Measurements from ENCODE around the gene APOF. TPM values are rescaled to one million over a fixed set of nuclear protein-coding genes. Genes with fewer than 3 reads are reported as not detected.
"Not testable (repeated sequence)": the region's sequence is repeated elsewhere in the genome, so short reads cannot be mapped to it uniquely, and the experiment has no call there.

The APOF gene
- total RNA-seq, 1 donor from 2014 or later = not detected

- DNase-seq (ENCODE audit: low read depth) = no peak
- Histone ChIP-seq H3K4me3 (ENCODE audit: low read depth, low read length) (no peak overlapping the region), H3K36me3 (ENCODE audit: control insufficient read depth, insufficient read depth, low read length) (peaks cover 7% of the 10 kb centered on the region), H3K27me3 (ENCODE audit: control insufficient read depth, insufficient read depth, low read length) (no peaks in the 10 kb centered on the region)
- TF ChIP-seq, protein P1, sequence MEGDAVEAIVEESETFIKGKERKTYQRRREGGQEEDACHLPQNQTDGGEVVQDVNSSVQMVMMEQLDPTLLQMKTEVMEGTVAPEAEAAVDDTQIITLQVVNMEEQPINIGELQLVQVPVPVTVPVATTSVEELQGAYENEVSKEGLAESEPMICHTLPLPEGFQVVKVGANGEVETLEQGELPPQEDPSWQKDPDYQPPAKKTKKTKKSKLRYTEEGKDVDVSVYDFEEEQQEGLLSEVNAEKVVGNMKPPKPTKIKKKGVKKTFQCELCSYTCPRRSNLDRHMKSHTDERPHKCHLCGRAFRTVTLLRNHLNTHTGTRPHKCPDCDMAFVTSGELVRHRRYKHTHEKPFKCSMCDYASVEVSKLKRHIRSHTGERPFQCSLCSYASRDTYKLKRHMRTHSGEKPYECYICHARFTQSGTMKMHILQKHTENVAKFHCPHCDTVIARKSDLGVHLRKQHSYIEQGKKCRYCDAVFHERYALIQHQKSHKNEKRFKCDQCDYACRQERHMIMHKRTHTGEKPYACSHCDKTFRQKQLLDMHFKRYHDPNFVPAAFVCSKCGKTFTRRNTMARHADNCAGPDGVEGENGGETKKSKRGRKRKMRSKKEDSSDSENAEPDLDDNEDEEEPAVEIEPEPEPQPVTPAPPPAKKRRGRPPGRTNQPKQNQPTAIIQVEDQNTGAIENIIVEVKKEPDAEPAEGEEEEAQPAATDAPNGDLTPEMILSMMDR (IDR thresholded peaks at IDR 0.05; ENCODE audit: insufficient read depth, low read length, severe bottlenecking) = no peak
- FAIRE-seq = no peak
Observed at GRCh38 chr12:56339158-56339422, 23.6 kb downstream of the APOF start.

DNA sequence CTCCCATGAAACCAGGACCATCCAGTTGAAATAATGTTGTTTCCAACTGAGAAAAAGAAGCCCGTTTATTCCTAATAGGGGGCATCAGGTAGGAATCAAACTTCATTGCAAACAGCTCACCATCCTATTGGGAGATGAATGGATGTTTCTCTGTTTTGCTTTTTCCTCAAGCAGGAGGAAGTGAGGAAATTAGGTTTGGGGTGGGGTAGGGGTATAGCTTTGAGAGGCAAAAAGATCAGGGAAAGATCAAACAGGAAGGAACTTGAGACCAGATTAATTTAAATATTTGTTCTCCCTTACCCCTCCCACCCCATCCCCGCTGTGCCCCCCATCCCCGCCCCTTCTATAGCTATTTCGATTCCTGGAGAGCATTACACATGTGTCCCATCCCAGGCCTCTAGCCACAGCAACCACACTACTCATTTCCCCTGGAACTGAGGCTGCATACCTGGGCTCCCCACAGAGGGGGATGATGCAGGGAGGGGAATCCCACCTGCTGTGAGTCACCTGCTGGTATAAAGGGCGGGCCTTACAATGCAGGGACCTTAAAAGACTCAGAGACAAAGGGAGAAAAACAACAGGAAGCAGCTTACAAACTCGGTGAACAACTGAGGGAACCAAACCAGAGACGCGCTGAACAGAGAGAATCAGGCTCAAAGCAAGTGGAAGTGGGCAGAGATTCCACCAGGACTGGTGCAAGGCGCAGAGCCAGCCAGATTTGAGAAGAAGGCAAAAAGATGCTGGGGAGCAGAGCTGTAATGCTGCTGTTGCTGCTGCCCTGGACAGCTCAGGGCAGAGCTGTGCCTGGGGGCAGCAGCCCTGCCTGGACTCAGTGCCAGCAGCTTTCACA is 24.1 kb downstream of the APOF start, which contains the start of gene IL23A:
TSS of gene IL23A (plus strand) at position 577 of the 850 bp plus-strand sequence. CDS start at position 738, 161 bp downstream.
- Histone ChIP-seq H3K36me3 (ENCODE audit: control insufficient read depth, insufficient read depth, low read length) (peaks cover 3% of the 10 kb centered on the region), H3K27me3 (ENCODE audit: control insufficient read depth, insufficient read depth, low read length) (no peaks in the 10 kb centered on the region), H3K4me3 (ENCODE audit: low read depth, low read length) (no peak within 1 kb of the TSS)
- TF ChIP-seq, protein P1 (IDR thresholded peaks at IDR 0.05; ENCODE audit: insufficient read depth, low read length, severe bottlenecking) = no peak
- peak; percentile 93 for DNase-seq (ENCODE audit: low read depth)
- no peak for FAIRE-seq

DNA sequence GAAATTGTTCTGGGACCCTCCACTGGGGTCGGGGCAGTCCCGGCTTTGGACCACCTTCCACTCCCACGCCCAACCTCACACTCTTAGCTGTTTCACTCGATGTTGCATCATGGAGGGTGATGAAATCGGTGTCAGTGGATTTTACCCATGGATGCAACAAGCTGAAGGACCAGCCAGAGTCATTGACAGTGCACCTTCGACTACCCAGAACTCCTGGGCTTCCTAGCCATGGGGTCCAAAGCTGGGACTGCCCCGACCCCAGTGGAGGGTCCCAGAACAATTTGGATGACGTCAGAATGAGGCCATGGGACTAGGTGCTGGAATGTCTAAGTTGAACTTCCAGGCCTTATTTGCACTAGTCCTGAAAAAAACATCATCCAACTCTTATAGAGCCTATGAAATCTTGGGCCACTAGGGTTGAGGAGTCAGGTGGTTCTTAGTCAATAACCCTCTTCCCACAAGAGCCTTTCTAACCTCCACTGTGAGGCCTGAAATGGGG is 24.9 kb downstream of the APOF start:
- DNase-seq (ENCODE audit: low read depth) = peak; percentile 10
- TF ChIP-seq, protein P1 (IDR thresholded peaks at IDR 0.05; ENCODE audit: insufficient read depth, low read length, severe bottlenecking) = no peak
- H3K36me3 ChIP-seq (ENCODE audit: control insufficient read depth, insufficient read depth, low read length) = peaks cover 1% of the 10 kb centered on the region
- no peak overlapping the region for H3K4me3 ChIP-seq (ENCODE audit: low read depth, low read length)
- no peaks in the 10 kb centered on the region for H3K27me3 ChIP-seq (ENCODE audit: control insufficient read depth, insufficient read depth, low read length)
- no peak for FAIRE-seq

GRCh38 chr12:56336361-56337167 is 26.1 kb downstream of the APOF start:
- Histone ChIP-seq H3K36me3 (ENCODE audit: control insufficient read depth, insufficient read depth, low read length) (no peaks in the 10 kb centered on the region), H3K4me3 (ENCODE audit: low read depth, low read length) (no peak overlapping the region), H3K27me3 (ENCODE audit: control insufficient read depth, insufficient read depth, low read length) (no peaks in the 10 kb centered on the region)
- no peak for DNase-seq (ENCODE audit: low read depth)
- TF ChIP-seq, protein P1 (IDR thresholded peaks at IDR 0.05; ENCODE audit: insufficient read depth, low read length, severe bottlenecking) = no peak
- FAIRE-seq = no peak

DNA sequence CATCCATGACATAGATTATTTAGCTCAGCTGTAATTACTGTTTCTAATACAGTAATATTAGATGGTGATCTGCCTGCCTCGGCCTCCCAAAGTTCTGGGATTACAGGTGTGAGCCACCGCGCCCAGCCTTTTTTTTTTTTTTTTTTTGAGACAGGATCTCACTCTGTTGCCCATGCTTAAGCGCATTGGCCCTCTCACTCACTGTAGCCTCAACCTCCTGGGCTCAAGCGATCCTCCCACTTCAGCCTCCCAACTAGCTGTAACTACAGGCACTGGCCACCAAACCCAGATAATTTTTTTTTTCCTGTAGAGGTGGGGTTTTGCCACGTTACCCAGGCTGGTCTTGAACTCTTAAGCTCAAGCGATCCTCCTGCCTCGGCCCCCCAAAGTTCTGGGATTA is 27.1 kb downstream of the APOF start:
- FAIRE-seq; H3K4me3 ChIP-seq (ENCODE audit: low read depth, low read length); H3K36me3 ChIP-seq (ENCODE audit: control insufficient read depth, insufficient read depth, low read length); DNase-seq (ENCODE audit: low read depth); H3K27me3 ChIP-seq (ENCODE audit: control insufficient read depth, insufficient read depth, low read length): not testable (repeated sequence)

GRCh38 chr12:56334490-56334793 is 28.2 kb downstream of the APOF start:
- DNase-seq (ENCODE audit: low read depth) = no peak
- no peak for FAIRE-seq
- no peaks in the 10 kb centered on the region for H3K27me3 ChIP-seq (ENCODE audit: control insufficient read depth, insufficient read depth, low read length)
- H3K4me3 ChIP-seq (ENCODE audit: low read depth, low read length) = peak overlapping the region; percentile 45
- TF ChIP-seq, protein P1 (IDR thresholded peaks at IDR 0.05; ENCODE audit: insufficient read depth, low read length, severe bottlenecking) = no peak
- no peaks in the 10 kb centered on the region for H3K36me3 ChIP-seq (ENCODE audit: control insufficient read depth, insufficient read depth, low read length)
